Measurements from ENCODE around the gene PPP1R13L. TPM values are rescaled to one million over a fixed set of nuclear protein-coding genes. Genes with fewer than 3 reads are reported as not detected.
"Not testable (repeated sequence)": the region's sequence is repeated elsewhere in the genome, so short reads cannot be mapped to it uniquely, and the experiment has no call there.

PPP1R13L gene
- total RNA-seq, 4 donors from 2014 or later = 28.5 to 298 (median 44.4) TPM

DNA sequence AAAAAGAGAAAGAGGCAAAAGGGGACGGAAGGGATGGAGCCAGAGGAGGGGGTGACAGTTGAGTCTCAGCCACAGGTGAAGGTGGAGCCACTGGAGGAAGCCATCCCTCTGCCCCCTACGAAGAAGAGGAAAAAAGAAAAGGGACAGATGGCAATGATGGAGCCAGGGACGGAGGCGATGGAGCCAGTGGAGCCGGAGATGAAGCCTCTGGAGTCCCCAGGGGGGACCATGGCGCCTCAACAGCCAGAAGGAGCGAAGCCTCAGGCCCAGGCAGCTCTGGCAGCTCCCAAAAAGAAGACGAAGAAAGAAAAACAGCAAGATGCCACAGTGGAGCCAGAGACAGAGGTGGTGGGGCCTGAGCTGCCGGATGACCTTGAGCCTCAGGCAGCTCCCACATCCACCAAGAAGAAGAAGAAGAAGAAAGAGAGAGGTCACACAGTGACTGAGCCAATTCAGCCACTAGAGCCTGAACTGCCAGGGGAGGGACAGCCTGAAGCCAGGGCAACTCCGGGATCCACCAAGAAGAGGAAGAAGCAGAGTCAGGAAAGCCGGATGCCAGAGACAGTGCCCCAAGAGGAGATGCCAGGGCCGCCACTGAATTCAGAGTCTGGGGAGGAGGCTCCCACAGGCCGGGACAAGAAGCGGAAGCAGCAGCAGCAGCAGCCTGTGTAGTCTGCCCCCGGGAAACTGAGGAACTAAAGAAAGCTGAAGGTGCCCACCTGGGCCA, 4.1 kb upstream of the PPP1R13L start:
- no peak for DNase-seq
- H3K36me3 ChIP-seq = peaks cover 0 to 12% (median 1%) of the 10 kb centered on the region in 4 donors
- 82 to 83% methylated on average over 7 to 15 of the region's 15 CpGs for WGBS, 2 donors (ENCODE audit: low coverage in 1 of 2)
- in situ Hi-C loops (cut with MboI; ENCODE audit: low pct_ligation_motif_present in 1 of 4, low pct_unique_long_range_greater_than_20kb in 1 of 4, low sequenced_read_pairs in 3 of 4) = no loop called here
- intact Hi-C loops (cut with DNase I; ENCODE audit: low total_unique reads) = no loop called here
- peaks cover 5 to 22% (median 17%) of the 10 kb centered on the region in 4 donors for H3K4me1 ChIP-seq
- H3K4me3 ChIP-seq = no peak overlapping the region
- TF ChIP-seq, protein P1, sequence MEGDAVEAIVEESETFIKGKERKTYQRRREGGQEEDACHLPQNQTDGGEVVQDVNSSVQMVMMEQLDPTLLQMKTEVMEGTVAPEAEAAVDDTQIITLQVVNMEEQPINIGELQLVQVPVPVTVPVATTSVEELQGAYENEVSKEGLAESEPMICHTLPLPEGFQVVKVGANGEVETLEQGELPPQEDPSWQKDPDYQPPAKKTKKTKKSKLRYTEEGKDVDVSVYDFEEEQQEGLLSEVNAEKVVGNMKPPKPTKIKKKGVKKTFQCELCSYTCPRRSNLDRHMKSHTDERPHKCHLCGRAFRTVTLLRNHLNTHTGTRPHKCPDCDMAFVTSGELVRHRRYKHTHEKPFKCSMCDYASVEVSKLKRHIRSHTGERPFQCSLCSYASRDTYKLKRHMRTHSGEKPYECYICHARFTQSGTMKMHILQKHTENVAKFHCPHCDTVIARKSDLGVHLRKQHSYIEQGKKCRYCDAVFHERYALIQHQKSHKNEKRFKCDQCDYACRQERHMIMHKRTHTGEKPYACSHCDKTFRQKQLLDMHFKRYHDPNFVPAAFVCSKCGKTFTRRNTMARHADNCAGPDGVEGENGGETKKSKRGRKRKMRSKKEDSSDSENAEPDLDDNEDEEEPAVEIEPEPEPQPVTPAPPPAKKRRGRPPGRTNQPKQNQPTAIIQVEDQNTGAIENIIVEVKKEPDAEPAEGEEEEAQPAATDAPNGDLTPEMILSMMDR (IDR thresholded peaks at IDR 0.05) = no peak
- TF ChIP-seq EP300 (IDR thresholded peaks at IDR 0.05; ENCODE audit: low read depth) = no peak
- no peak for TF ChIP-seq POLR2AphosphoS5 (IDR thresholded peaks at IDR 0.05)
- no peak for TF ChIP-seq POLR2A (IDR thresholded peaks at IDR 0.05)
- no peak overlapping the region for H3K27ac ChIP-seq
- peaks cover 10% of the 10 kb centered on the region for H3K27me3 ChIP-seq
- H3K9me3 ChIP-seq = no peaks in the 10 kb centered on the region

DNA sequence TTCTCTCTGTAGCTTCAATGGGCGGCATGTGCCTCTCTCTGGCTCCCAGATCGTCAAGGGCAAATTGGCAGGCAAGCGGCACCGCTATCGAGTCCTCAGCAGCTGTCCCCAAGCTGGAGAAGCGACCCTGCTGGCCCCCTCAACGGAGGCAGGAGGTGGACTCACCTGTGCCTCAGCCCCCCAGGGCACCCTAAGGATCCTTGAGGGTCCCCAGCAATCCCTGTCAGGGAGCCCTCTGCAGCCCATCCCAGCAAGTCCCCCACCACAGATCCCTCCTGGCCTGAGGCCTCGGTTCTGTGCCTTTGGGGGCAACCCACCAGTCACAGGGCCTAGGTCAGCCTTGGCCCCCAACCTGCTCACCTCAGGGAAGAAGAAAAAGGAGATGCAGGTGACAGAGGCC, 3.3 kb upstream of the PPP1R13L start:
- no peak overlapping the region for H3K4me3 ChIP-seq
- intact Hi-C loops (cut with DNase I; ENCODE audit: low total_unique reads) (no loop called here), in situ Hi-C loops (cut with MboI; ENCODE audit: low pct_ligation_motif_present in 1 of 4, low pct_unique_long_range_greater_than_20kb in 1 of 4, low sequenced_read_pairs in 3 of 4) (no loop called here)
- DNase-seq = no peak
- H3K9me3 ChIP-seq = no peaks in the 10 kb centered on the region
- peaks cover 5 to 30% (median 23%) of the 10 kb centered on the region in 4 donors for H3K4me1 ChIP-seq
- H3K36me3 ChIP-seq = peaks cover 0 to 3% (median 0%) of the 10 kb centered on the region in 4 donors
- TF ChIP-seq, protein P1 (IDR thresholded peaks at IDR 0.05) = no peak
- no peak for TF ChIP-seq EP300 (IDR thresholded peaks at IDR 0.05; ENCODE audit: low read depth)
- TF ChIP-seq POLR2AphosphoS5 (IDR thresholded peaks at IDR 0.05) = no peak
- TF ChIP-seq POLR2A (IDR thresholded peaks at IDR 0.05) = no peak
- H3K27me3 ChIP-seq = peaks cover 14% of the 10 kb centered on the region
- no peak overlapping the region for H3K27ac ChIP-seq
- WGBS, 2 donors (ENCODE audit: low coverage in 1 of 2) = 94% methylated on average over 8 of the region's 8 CpGs; no CpG with 5 or more reads in 1 of the 2 donors

DNA sequence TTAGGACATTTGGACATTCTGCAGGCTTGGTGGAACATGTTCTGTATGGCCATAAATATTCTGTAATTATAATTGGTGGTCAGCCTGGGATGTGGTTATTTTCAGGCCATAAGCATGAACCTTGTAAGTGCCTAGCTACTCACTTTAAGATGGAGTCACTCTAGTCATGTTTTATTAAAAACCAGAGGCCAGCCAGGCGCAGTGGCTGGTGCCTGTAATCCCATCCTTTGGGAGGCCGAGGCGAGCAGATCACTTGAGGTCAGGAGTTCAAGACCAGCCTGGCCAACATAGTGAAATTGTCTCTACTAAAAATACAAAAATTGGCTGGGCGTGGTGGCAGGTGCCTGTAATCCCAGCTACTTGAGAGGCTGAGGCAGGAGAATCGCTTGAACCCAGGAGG, 2.7 kb upstream of the PPP1R13L start:
- in situ Hi-C loops (cut with MboI; ENCODE audit: low pct_ligation_motif_present in 1 of 4, low pct_unique_long_range_greater_than_20kb in 1 of 4, low sequenced_read_pairs in 3 of 4); H3K27ac ChIP-seq; H3K9me3 ChIP-seq; DNase-seq; H3K4me3 ChIP-seq; intact Hi-C loops (cut with DNase I; ENCODE audit: low total_unique reads); H3K36me3 ChIP-seq: not testable (repeated sequence)
- Histone ChIP-seq H3K4me1 (peaks cover 5 to 36% (median 27%) of the 10 kb centered on the region in 4 donors), H3K27me3 (peaks cover 16% of the 10 kb centered on the region)
- WGBS, 2 donors (ENCODE audit: low coverage in 1 of 2) = 84 to 100% methylated on average over 1 to 5 of the region's 5 CpGs

DNA sequence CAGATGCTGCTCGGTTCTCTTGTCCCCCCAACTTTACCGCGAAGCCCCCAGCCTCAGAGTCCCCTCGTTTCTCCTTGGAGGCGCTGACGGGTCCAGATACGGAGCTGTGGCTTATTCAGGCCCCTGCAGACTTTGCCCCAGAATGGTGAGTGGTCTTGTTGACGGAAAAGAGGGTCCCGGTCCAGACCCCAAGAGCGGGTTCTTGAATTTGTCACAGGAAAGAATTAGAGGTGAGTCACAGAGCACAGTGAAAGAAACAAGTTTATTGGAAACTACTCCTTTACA, 2.2 kb upstream of the PPP1R13L start:
- TF ChIP-seq, protein P1 (IDR thresholded peaks at IDR 0.05) = no peak
- TF ChIP-seq POLR2AphosphoS5 (IDR thresholded peaks at IDR 0.05) (no peak), POLR2A (IDR thresholded peaks at IDR 0.05) (no peak), EP300 (IDR thresholded peaks at IDR 0.05; ENCODE audit: low read depth) (no peak)
- WGBS, 2 donors (ENCODE audit: low coverage in 1 of 2) = 0 to 2% methylated on average over 3 to 10 of the region's 10 CpGs
- Histone ChIP-seq H3K4me3 (peak overlapping the region; percentile 43 to 86 (median 64)), H3K27me3 (peaks cover 16% of the 10 kb centered on the region), H3K27ac (peak overlapping the region in 2 of 4 donors; percentile 92 to 93), H3K36me3 (no peaks in the 10 kb centered on the region), H3K4me1 (peaks cover 5 to 41% (median 30%) of the 10 kb centered on the region in 4 donors), H3K9me3 (no peaks in the 10 kb centered on the region)
- in situ Hi-C loops (cut with MboI; ENCODE audit: low pct_ligation_motif_present in 1 of 4, low pct_unique_long_range_greater_than_20kb in 1 of 4, low sequenced_read_pairs in 3 of 4) (no loop called here), intact Hi-C loops (cut with DNase I; ENCODE audit: low total_unique reads) (no loop called here)
- DNase-seq = no peak
